K562 (cell line): ENCODE measurements around the gene LMOD1. TPM values are rescaled to one million over a fixed set of nuclear protein-coding genes. Genes with fewer than 3 reads are reported as not detected.

ENCODE experiments used
- FOXK2 ChIP-seq, 2 experiments: fragments of 450-650 bp; IDR thresholded peaks in 1 of 2; conservative IDR thresholded peaks in 1 of 2; 2 replicates each; pipeline ENCODE4 v1.6.1; 2016; ENCODE audit warnings: low read depth in 2 of 2, mild to moderate bottlenecking in 1 of 2
- JUND ChIP-seq, 2 experiments: IDR thresholded peaks; 2 replicates in 1 of 2; 3 replicates in 1 of 2; pipeline ENCODE4 v1.6.1; 2011; ENCODE audit warnings: borderline replicate concordance in 2 of 2, low read depth in 2 of 2, low read length in 2 of 2, improper control_type of control experiment in 1 of 2, missing biosample characterization in 1 of 2, missing genetic modification characterization in 1 of 2, missing genetic modification reagents in 1 of 2
- MAFK ChIP-seq: IDR thresholded peaks from 2 replicates; pipeline ENCODE4 v1.6.1; 2011; ENCODE audit warnings: low read length, improper control_type of control experiment
- RUNX1 ChIP-seq: sonication (generic); IDR thresholded peaks from 2 replicates; pipeline ENCODE4 v1.6.1; 2016; ENCODE audit warnings: antibody characterized with exemption, low read depth
- ZKSCAN1 ChIP-seq: fragments of 150-350 bp; IDR thresholded peaks from 2 replicates; pipeline ENCODE4 v1.6.1; 2016; ENCODE audit warnings: low read depth, low read length
- ZNF3 ChIP-seq: fragments of 250-450 bp; sonication (Bioruptor Pico); IDR thresholded peaks from 2 replicates; pipeline ENCODE4 v1.5.0; 2021; ENCODE audit warnings: mild to moderate bottlenecking, moderate library complexity
- polyA plus RNA-seq, 8 experiments: library from polyadenylated mRNA; depleted of rRNA in 4 of 8; stranded (reverse) in 5 of 8; unstranded in 3 of 8; fragments of >200 nt; fragmentation: Nextera tagmentation in 2 of 8; fragmentation: Illumina TruSeq in 1 of 8; extraction: Ambion mirVana in 2 of 8; extraction: Trizol in 1 of 8; gene quantifications; 2 replicates each; pipeline versions ENCODE4 v1.2.1 to v1.2.3, GENCODE V29; 2011 to 2014; ENCODE audit warnings: inconsistent platforms in 1 of 8, missing spikeins in 1 of 8
- total RNA-seq, 7 experiments: library from RNA; depleted of rRNA in 6 of 7; stranded (reverse); fragments of >200 nt in 6 of 7; fragmentation: Illumina TruSeq in 2 of 7; extraction: Trizol in 2 of 7; gene quantifications; 2 replicates each; pipeline versions ENCODE4 v1.2.1 to v1.2.3, GENCODE V29; 2011 to 2021; ENCODE audit warnings: low replicate concordance in 1 of 7
- TF ChIP-seq, protein P1 (sequence below): fragments of 250-450 bp; sonication (Bioruptor Pico); IDR thresholded peaks from 2 replicates; pipeline ENCODE4 v1.4.0; 2020; ENCODE audit warnings: mild to moderate bottlenecking
- TF ChIP-seq, protein P2 (sequence below): fragments of 450-650 bp; IDR thresholded peaks from 2 replicates; pipeline ENCODE4 v1.6.1; 2016; ENCODE audit warnings: mild to moderate bottlenecking, moderate library complexity
- TF ChIP-seq, protein P3 (sequence below): fragments of 450-650 bp; IDR thresholded peaks from 2 replicates; pipeline ENCODE4 v1.6.1; 2016; ENCODE audit warnings: mild to moderate bottlenecking

Gene LMOD1
- total and polyA plus RNA-seq, 9 of the 15 experiments (the other 6 are each of a cell fraction or from before 2014, with no cell fraction given) = 0.03 to 0.54 (median 0.38) TPM; not detected in 1

DNA sequence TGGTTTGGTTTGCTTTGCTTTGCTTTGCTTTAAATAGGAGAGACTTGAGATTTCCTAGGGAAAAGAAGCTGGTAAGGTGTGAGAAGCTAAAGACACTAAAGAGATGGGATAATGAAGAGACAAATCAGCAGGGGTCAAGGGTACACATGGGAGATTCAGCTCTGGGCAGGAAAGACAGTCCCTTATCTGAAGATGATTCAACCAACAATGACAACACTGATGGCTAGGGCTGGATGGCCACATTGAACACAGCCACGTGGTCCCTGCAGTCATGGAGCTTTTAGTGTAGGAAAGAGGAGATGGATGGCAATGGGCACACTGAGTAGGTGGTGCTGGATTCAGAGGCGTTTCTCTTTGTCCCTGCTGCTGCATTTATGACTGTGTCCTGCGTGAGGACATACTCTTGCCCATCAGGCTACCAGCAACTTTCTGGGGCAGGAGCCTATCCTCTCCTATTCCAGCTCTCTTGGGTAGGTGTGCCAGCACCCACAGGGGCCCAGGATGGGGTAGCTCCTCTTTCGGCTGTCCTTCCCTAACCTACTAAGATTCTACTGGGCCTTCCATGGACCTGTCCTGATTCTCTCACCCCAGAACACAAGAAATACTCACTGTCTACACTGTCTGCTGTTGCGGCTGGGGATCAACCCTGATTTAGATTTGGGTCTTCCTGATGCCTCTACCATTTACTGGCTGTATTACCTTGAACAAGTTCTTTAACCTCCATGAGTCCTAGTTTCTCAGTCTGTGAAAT lies 59.1 kb downstream of the LMOD1 start (continued):
- TF ChIP-seq, protein P1, sequence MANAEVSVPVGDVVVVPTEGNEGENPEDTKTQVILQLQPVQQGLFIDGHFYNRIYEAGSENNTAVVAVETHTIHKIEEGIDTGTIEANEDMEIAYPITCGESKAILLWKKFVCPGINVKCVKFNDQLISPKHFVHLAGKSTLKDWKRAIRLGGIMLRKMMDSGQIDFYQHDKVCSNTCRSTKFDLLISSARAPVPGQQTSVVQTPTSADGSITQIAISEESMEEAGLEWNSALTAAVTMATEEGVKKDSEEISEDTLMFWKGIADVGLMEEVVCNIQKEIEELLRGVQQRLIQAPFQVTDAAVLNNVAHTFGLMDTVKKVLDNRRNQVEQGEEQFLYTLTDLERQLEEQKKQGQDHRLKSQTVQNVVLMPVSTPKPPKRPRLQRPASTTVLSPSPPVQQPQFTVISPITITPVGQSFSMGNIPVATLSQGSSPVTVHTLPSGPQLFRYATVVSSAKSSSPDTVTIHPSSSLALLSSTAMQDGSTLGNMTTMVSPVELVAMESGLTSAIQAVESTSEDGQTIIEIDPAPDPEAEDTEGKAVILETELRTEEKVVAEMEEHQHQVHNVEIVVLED (CRISPR knock-in tag) = no peak
- TF ChIP-seq FOXK2 (conservative IDR thresholded peaks at IDR 0.05 in 1 of 2, IDR thresholded peaks at IDR 0.05 in 1 of 2; ENCODE audit: low read depth in 2 of 2) = peak; percentile 70 to 81
- no peak for TF ChIP-seq RUNX1
- TF ChIP-seq MAFK = no peak
- TF ChIP-seq, protein P2, sequence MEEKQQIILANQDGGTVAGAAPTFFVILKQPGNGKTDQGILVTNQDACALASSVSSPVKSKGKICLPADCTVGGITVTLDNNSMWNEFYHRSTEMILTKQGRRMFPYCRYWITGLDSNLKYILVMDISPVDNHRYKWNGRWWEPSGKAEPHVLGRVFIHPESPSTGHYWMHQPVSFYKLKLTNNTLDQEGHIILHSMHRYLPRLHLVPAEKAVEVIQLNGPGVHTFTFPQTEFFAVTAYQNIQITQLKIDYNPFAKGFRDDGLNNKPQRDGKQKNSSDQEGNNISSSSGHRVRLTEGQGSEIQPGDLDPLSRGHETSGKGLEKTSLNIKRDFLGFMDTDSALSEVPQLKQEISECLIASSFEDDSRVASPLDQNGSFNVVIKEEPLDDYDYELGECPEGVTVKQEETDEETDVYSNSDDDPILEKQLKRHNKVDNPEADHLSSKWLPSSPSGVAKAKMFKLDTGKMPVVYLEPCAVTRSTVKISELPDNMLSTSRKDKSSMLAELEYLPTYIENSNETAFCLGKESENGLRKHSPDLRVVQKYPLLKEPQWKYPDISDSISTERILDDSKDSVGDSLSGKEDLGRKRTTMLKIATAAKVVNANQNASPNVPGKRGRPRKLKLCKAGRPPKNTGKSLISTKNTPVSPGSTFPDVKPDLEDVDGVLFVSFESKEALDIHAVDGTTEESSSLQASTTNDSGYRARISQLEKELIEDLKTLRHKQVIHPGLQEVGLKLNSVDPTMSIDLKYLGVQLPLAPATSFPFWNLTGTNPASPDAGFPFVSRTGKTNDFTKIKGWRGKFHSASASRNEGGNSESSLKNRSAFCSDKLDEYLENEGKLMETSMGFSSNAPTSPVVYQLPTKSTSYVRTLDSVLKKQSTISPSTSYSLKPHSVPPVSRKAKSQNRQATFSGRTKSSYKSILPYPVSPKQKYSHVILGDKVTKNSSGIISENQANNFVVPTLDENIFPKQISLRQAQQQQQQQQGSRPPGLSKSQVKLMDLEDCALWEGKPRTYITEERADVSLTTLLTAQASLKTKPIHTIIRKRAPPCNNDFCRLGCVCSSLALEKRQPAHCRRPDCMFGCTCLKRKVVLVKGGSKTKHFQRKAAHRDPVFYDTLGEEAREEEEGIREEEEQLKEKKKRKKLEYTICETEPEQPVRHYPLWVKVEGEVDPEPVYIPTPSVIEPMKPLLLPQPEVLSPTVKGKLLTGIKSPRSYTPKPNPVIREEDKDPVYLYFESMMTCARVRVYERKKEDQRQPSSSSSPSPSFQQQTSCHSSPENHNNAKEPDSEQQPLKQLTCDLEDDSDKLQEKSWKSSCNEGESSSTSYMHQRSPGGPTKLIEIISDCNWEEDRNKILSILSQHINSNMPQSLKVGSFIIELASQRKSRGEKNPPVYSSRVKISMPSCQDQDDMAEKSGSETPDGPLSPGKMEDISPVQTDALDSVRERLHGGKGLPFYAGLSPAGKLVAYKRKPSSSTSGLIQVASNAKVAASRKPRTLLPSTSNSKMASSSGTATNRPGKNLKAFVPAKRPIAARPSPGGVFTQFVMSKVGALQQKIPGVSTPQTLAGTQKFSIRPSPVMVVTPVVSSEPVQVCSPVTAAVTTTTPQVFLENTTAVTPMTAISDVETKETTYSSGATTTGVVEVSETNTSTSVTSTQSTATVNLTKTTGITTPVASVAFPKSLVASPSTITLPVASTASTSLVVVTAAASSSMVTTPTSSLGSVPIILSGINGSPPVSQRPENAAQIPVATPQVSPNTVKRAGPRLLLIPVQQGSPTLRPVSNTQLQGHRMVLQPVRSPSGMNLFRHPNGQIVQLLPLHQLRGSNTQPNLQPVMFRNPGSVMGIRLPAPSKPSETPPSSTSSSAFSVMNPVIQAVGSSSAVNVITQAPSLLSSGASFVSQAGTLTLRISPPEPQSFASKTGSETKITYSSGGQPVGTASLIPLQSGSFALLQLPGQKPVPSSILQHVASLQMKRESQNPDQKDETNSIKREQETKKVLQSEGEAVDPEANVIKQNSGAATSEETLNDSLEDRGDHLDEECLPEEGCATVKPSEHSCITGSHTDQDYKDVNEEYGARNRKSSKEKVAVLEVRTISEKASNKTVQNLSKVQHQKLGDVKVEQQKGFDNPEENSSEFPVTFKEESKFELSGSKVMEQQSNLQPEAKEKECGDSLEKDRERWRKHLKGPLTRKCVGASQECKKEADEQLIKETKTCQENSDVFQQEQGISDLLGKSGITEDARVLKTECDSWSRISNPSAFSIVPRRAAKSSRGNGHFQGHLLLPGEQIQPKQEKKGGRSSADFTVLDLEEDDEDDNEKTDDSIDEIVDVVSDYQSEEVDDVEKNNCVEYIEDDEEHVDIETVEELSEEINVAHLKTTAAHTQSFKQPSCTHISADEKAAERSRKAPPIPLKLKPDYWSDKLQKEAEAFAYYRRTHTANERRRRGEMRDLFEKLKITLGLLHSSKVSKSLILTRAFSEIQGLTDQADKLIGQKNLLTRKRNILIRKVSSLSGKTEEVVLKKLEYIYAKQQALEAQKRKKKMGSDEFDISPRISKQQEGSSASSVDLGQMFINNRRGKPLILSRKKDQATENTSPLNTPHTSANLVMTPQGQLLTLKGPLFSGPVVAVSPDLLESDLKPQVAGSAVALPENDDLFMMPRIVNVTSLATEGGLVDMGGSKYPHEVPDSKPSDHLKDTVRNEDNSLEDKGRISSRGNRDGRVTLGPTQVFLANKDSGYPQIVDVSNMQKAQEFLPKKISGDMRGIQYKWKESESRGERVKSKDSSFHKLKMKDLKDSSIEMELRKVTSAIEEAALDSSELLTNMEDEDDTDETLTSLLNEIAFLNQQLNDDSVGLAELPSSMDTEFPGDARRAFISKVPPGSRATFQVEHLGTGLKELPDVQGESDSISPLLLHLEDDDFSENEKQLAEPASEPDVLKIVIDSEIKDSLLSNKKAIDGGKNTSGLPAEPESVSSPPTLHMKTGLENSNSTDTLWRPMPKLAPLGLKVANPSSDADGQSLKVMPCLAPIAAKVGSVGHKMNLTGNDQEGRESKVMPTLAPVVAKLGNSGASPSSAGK = peak; percentile 64; the same call in 1 of the 2 replicates
- no peak for TF ChIP-seq ZKSCAN1
- TF ChIP-seq ZNF3 (CRISPR knock-in tag) = no peak
- peak; percentile 73 for TF ChIP-seq JUND (IDR thresholded peaks at IDR 0.05; ENCODE audit: borderline replicate concordance, low read depth, low read length)
- TF ChIP-seq JUND (tag; IDR thresholded peaks at IDR 0.05; ENCODE audit: borderline replicate concordance, low read depth, low read length) = peak; percentile 58; the same call in 1 of the 3 replicates
- TF ChIP-seq, protein P3, sequence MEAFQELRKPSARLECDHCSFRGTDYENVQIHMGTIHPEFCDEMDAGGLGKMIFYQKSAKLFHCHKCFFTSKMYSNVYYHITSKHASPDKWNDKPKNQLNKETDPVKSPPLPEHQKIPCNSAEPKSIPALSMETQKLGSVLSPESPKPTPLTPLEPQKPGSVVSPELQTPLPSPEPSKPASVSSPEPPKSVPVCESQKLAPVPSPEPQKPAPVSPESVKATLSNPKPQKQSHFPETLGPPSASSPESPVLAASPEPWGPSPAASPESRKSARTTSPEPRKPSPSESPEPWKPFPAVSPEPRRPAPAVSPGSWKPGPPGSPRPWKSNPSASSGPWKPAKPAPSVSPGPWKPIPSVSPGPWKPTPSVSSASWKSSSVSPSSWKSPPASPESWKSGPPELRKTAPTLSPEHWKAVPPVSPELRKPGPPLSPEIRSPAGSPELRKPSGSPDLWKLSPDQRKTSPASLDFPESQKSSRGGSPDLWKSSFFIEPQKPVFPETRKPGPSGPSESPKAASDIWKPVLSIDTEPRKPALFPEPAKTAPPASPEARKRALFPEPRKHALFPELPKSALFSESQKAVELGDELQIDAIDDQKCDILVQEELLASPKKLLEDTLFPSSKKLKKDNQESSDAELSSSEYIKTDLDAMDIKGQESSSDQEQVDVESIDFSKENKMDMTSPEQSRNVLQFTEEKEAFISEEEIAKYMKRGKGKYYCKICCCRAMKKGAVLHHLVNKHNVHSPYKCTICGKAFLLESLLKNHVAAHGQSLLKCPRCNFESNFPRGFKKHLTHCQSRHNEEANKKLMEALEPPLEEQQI = no peak
